ENCODE data around the gene ULK1.

GRCh38 chr12:131847456-131847855 lies 47.0 kb upstream of the ULK1 start:
- TF ChIP-seq CTCF (IDR thresholded peaks at IDR 0.05; ENCODE audit: low read length) (no peak), EZH2 (IDR thresholded peaks at IDR 0.05; ENCODE audit: borderline replicate concordance, low read length) (no peak)
